Hematopoietic multipotent progenitor cell treated with erythropoietin and hydrocortisone succinate and interleukin-3 and kit ligand, for 8 days (in vitro differentiated cells): ENCODE measurements around the gene APLNR.

ENCODE experiments used
- DNase-seq: peaks from one replicate; pipeline ENCODE4 v3.0.0-alpha.2; 2015

The APLNR gene

DNA sequence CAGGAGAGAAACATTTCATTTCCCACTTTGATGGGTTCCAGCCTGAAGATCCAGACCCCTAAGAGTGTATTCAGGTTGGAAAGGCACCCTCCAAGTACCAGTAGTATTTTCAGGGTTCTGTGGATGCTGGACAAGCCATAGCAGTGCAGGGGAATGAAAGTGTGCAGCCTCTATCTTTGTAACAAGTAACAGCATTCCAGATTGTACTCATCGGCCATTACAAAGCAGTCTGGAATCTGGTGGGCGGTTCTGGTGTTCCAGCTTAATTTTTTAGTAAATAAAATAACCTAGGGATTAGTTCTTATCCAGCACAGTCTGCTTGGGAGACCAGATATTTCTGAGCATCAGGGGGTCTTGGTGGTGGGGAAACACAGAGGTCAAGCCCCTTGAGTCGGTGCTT is 22.6 kb downstream of the APLNR start:
- no peak for DNase-seq

DNA sequence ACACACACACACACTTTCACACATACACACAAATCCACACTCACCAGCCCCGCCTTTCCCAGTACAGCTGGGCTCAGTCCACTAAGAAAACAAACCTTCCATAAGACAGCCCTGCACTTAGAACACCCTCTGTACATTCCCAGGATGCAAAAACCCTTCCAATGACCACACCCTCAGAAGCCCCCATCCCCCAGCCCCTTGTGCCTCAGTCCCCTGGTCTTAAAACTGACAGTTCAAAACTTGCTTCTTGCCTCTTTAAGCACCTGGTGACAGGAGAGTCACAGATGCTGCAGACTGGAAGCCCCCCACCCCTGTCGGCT is 23.0 kb downstream of the APLNR start:
- no peak for DNase-seq

DNA sequence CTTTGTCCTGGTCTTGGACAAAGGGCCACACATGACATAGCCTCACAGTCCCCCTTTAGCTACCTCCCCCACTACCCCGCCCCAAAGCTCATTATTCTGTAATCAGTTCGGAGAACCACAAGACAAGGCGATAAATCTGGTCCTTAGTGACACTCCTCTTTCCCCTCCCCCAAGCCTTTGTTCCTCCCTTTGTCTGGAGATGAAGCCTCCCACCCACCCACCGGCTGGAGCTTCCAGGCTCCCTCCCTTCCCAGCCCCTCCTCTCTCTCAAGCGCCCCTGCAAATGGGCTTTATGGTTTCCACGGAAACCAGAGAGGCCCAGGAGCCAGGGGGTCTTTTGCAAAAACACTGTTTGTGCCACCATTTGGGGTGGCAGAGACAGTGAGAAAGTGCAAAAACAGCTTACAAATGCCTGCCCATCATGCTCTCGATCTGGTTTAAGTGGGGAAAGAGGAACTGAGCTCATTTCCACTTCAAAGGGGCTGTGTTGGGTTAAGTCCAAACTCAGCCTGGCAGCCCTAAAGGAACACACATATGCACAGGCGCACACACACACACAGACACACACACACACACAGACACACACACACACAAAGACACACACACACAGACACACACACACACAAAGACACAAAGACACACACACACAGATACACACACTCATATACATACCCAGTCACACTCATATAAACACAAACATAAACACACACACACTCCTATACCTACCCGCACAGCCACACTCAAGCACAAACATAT is 23.5 kb downstream of the APLNR start:
- DNase-seq: no peak

DNA sequence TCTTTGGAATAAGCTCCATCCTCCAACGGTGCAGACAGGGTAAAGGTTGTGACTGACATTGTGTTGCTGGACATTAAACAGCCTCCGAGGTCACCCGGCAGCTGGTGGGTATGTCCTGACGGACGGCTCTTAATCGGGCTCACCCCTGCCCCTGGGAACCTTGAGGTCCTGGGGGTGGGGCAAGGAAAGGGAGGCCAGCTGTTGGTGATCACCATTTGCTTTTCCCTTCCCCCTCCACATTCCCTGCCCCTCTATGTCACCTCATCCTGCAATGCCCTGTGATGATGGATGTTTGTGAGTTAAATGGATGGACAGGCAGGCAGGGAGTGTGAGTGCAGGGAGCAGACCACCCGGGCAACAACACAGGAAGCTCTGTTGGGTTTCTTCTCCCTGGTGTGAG is 26.3 kb downstream of the APLNR start:
- no peak for DNase-seq

DNA sequence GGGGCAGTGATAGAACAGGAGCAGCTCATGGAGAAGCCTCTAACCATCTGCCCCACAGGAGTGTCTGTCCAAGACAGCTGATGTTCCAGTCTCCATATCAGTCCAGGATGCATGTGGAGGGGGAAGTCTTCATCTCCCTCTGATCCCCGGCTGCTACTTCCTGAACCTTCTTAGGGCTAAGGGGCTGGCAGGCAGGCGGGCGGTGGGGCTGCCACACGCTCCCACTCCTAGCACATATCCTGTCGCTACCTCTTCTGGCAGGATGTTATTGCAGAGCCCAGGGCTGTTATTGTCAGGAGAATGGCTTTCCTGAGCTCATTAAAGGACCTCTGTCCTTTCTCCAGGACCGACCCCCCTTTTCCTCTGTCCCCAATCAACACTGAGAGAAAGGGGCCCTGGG is 29.9 kb downstream of the APLNR start:
- DNase-seq: no peak

DNA sequence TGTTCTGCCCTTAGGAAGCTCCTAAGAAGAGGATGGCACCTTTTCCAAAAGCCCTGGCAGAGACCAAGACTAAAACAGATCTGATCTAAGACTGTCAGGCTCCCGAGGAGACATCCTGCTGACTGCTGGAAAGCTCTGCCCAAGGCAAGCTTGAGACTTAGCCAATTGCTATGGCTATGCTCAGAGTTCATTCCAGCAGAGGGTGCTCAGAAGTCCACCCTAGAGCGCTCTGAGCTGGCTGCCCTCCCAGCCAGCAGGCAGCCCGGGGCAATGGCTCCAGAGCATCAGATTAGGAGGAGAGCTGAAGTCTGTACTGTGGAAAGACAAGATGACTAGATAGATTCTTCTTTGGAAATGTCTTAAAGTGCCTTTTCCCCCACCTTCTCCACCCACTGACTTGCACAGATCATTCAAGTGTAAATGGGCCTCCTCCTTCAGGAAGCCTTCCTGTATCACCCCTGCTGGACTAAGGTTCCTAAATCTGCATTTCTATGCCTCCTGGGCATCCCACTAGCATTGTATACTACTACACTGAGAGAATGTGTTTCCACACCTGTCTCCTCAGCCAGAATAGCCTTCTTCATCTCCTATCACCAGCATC is 31.9 kb downstream of the APLNR start:
- DNase-seq: no peak

DNA sequence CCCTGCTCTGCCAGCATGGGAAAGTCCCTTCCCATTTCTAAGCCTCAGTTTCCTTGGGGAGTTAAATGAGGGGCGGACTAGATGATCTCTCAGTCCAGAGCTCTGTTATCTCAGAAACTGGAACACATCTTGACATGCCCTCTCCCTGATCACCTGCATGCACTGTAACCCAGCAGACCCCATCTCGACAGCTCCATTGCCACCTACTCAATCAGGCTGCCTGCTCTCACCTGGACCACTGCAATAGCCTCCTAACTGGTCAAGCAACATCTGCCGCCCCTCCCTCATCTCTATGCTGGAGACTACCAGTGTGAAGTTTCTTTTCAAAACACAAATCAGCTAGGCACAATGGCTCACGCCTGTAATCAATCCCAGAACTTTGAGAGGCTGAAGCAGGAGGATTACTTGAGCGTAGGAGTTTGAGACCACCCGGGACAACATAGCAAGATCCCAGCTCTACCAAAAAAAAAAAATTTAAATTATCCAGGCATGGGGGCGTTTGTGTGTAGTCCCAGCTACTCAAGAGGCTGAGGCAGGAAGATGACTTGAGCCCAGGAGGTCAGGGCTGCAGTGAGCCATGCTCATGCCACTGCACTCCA is 33.1 kb downstream of the APLNR start:
- DNase-seq: no peak

DNA sequence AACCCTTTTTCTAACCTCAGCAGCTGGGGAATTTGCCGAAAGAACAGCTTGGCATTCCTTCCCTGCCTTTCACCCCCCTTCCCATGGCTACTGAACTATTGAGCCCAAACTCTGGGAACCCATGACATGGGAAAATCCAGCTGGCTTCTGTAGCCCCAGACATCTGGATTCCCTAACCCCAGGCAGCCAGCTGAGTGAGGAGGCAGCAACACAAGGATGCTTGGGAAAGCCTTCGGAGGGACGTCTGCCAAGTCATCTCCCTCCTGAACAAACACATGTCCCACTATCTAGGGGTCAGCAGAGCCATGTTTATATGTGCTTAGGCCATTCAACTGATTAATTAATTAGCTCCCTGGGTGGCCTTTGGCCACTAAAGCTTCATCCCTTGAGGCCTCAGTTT is 33.7 kb downstream of the APLNR start:
- DNase-seq: no peak

DNA sequence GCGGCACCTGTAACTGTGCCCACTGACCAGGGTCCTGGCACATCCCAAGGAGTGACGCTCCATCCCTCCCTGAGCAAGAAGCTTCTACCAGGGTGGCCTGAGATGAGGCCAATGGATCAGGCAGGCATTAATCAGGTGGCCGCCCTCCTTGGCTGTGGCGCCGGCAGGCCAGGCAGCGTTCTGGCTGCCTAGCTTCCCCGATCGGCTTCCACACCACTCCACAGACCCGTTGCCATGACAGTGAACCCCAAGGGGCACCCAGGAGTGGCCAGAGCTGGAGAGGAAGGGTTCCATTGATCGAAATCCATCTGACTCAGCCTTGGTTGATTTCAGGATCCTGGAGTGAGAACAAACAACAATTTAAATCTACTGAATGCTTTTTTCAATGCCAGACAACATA is 34.8 kb downstream of the APLNR start:
- DNase-seq: no peak

DNA sequence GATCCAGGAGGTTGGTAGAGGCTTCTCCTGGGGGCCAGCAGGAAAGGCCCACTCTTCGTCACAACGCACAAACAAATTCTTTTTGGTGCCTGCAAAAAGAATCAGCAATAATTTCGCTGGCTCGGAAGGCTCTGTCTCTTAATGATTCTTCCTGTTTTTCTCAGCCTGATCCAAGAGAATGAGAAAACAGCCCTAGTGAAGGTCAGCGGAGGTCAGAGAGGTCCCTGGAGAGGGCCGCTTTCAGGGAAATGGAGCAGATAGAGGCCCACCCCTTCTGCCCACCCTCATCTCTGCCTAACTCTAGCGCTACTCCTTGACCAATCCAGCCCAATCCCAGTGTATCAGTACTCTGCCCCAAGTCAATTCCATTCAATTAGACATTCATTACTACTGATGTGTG is 36.1 kb downstream of the APLNR start:
- DNase-seq: no peak

DNA sequence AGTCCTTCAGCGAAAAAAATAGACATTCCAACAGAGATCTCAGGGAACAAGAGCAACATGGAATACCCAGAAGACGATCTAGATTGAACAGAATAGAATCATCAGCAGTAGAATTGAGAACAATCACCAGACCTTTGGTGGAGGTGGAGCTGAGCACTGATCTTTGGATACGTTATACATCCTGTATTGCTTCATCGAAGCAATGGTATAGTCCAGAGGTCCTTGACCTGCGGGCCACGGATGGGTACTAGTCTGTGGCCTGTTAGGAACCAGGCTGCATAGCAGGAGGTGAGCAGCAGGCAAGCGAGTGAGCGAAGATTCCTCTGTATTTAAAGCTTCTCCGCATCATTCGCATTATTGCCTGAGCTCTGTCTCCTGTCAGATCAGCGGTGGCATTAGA is 37.7 kb downstream of the APLNR start:
- DNase-seq: no peak

DNA sequence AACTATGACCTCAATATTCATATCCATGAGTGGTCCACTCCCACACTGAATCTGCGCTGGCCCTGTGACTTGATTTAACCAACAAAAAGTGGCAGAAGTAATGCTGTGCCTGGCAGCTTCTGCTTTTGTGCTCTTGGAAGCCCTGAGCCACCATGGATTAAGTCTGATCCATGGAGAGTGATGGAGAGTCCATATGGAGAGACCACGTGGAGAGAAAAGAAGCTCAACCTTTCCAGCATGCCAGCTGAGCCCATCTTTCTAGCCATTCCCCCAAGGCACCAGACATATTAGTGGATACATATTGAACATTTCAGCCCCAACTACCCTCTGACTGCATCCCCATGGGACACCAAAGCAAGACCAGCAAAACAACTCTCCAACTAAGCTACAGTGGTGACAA is 39.3 kb downstream of the APLNR start:
- DNase-seq: no peak

DNA sequence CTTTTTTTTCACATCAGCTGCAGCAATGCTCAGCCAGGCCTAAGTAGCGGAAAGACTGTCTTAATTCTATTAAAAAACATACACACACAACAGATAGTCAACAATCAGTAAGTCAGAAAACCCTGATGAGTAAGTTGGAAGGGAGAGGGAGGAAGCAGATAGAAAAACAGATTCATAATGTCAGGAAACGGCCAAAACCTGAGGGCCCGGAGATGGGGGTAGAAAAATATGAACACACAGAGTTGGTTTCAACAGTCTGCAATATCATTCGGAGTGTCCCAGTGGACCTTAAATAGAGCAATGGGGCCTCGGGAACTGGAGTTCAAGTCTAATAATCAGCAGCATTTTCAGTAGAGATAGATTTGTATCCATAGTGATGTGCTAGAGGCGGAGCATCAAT is 40.5 kb downstream of the APLNR start:
- no peak for DNase-seq

DNA sequence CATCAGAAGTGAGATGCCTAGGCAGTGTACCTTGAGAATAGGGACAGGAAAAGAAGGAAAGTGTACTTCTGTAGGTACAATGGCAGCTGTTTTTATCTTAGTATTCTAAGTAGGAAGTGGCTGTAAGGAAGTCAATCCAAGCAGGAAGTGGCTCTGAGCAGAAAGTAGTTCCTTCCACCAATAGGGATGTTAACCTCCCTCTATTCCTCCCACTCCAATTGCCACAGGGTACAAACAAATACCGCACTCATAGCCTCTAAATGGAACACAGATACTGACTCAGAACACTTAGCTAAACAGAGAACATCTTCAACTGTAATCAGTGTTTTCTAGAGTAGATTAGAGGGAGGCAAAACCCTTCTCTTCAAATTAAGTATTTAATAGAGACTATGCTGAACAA is 44.7 kb downstream of the APLNR start:
- DNase-seq: no peak

DNA sequence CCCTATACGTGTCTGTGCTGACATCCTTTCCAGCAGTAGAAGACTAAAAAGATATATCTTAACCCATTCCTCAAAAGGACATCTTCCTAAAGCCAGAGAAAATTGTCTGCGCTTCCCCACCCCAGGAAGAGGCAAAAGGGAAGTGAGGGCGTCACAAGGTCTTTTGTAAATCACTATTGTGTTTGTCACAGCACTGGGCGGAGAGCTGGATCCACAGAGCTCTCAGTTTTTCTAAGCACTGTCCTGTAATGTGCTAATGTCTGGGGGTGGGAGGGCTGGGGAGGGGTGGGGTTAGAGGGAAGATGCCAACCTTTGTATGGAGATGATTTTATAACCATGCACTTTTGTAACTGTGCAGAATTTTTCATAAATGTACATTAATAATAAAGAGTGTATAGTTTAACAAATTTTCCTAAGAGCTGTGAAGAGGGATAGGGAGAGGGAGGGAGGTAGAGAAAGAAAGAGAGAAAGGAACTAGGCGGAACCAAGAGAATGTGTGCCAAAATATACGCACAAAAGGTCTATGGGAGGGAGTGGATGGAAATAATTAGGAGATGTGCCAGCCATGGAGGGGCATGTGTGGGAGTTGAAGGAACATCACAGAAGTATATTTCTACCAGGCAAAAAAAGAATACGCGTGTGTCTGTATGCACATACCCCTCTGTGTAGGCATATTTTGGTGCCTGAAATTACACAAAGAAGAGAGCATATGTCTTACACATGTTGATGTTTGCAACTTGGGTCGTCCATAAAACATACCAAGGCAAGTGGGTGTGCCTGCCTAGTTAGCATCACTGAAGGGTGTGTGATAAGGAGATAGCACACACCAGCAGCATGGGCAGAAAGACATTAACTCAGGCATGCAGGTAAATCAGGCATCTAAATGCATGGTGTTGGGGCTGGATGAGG is 45.5 kb downstream of the APLNR start:
- DNase-seq: no peak

DNA sequence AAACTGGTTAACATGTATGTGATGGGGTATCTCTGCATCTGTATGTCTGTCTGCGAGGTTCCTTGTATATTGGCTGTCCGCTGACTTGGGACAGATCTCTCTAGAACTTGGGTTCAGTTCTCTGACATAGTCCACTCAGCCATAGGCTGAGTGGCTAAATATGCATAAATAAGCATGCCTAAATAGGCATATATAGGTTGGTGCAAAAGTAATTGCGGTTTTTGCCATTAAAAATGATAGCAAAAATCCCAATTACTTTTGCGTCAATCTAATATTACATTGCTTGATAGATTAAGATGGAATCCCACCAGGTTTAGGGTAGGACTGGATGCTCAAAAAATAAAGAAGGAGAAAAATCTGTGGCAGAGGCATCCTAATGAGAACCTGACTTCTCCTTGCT is 46.5 kb downstream of the APLNR start:
- DNase-seq: no peak
